GM12872 (cell line): Measurements from ENCODE around the gene SMARCD3.

Experiments used
- TF ChIP-seq, protein P1 (sequence below): IDR thresholded peaks from 3 replicates; pipeline ENCODE4 v1.5.1; 2011; ENCODE audit warnings: low read depth, mild to moderate bottlenecking, low read length, moderate library complexity; ENCODE audit not compliant: insufficient read depth

SMARCD3 gene

DNA sequence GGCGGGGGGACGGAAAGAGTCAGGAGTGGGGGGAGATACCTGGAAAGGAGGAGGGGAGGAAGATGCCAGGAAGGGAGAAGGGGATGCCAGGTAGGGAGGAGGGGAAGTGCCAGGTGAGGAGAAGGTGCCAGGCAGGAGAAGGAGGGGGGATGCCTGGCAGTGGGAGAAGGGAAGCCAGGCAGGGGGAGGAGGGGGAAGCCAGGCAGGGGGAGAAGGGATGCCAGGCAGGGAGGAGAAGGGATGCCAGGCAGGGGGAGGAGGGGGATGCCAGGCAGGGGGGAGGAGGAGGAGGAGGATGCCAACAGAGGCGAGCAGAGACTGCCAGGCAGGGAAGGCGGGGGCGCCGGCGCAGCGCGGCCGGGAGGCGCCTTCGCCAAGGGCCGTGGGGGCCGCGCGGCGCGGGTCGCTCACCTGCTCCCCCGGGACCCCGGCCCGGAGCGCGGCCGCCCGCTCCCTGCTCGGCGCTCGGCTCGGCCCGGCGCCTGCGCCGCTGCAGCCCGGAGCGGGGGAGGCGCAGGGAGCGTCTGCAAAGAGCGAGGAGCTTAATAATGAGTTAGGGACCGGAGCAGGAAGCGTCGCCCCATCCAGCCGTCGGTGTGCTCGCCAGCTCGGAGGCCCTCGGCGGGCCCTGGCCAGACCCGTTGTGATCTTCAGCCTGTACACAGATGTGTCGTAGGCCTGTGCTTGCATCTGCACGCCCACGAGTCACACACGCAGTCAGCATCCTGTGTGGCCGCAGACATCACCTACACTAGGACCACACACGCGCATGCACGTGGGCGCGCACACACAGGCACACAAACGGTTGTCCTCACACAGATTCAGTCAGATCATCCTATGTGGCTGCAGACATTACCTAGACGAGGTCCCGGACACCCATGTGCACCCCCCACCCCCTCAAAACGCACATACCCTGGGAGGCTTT lies 28.4 kb upstream of the SMARCD3 start:
- TF ChIP-seq, protein P1, sequence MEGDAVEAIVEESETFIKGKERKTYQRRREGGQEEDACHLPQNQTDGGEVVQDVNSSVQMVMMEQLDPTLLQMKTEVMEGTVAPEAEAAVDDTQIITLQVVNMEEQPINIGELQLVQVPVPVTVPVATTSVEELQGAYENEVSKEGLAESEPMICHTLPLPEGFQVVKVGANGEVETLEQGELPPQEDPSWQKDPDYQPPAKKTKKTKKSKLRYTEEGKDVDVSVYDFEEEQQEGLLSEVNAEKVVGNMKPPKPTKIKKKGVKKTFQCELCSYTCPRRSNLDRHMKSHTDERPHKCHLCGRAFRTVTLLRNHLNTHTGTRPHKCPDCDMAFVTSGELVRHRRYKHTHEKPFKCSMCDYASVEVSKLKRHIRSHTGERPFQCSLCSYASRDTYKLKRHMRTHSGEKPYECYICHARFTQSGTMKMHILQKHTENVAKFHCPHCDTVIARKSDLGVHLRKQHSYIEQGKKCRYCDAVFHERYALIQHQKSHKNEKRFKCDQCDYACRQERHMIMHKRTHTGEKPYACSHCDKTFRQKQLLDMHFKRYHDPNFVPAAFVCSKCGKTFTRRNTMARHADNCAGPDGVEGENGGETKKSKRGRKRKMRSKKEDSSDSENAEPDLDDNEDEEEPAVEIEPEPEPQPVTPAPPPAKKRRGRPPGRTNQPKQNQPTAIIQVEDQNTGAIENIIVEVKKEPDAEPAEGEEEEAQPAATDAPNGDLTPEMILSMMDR = no peak

DNA sequence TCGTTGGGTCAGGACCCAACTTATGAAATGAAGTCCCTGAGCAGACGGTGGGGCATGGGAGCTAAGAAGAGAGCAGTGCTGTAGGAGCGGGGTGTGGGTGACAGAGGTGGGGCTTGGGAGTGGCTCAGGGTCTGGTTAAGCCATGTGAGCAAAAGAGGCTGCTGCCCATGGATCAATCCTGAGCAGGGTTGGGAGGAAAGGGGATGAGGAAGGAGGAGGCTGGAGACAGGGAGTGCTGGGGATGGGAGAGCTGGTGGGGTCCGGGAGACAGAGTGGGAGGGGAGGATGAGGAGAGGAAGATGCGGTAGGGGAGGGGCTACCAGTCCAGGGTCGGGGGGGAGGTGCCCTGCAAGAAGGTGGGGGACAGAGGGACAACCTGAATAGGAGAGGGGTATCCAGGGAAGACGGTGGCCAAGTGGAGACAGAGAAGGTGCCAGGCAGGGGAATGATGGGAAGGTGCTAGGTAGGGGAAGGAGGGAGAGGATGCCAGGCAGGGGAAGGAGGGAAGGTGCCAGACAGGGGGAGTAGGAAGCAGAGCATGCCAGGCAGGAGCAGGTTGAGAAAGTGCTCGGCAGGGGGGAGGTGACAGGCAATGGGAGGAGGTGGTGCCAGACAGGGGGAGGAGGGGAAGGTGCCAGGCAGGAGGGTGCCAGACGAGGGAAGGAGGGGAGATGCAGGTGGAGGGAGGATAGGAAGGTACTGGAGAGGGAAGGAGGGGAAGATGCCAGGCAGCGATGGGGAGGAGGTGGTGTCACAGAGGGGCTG lies 27.5 kb upstream of the SMARCD3 start:
- TF ChIP-seq, protein P1 = no peak

- TF ChIP-seq, protein P1 = no peak
Measured at GRCh38 chr7:151274936-151275812, 26.7 kb upstream of the SMARCD3 start.

DNA sequence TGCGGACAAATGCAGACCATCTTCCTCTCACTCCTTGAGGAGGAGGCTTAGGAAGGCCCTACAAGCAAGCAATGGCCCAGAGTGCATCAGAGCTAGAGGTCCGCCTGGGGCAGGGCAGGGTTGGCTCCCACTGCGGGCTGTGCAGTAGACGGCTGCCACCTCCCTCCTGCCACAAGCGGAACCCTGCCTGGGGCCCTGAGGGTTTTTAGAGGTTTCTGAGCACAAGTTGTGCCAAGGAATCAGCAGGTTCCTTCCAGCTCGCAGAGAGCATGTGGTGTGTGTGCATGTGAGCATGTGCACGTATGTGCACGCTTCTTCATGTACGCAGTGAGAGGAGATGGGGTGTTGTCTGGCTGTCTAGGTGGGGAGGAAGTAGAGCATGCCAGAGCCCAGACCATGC lies 25.9 kb upstream of the SMARCD3 start:
- TF ChIP-seq, protein P1 = no peak

GRCh38 chr7:151273651-151274390 lies 25.3 kb upstream of the SMARCD3 start:
- TF ChIP-seq, protein P1 = no peak

DNA sequence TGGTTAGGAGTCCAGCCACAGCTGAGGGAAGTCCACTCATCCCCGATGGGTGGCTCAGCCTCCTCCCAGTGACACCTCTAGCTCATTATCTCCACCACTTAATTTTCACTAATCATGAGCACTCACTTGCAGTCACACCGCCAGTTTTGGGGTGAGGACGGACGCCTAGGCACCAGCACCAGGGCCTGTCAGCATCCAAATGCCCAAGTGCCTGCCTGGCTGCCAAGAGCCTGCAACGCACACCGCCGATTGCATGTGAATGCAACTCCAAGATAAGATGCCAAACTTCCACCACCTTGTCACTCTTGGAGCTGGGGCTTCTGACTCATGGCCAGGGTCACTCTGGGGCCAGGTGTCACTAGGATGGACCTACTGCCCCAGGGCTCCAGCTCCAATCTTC lies 24.4 kb upstream of the SMARCD3 start:
- TF ChIP-seq, protein P1 = no peak
